ENCODE measurements around the gene SAP30BP. TPM values are rescaled to one million over a fixed set of nuclear protein-coding genes. Genes with fewer than 3 reads are reported as not detected.

Gene SAP30BP
- total RNA-seq, 1 experiment from 2014 or later, result 52.9 TPM

- H3K27me3 ChIP-seq (ENCODE audit: control insufficient read depth, insufficient read depth, low read length), result no peaks in the 10 kb centered on the region
- DNase-seq, result no peak
- peaks cover 9% of the 10 kb centered on the region for H3K36me3 ChIP-seq (replicated peaks; ENCODE audit: control insufficient read depth, insufficient read depth, low read length)
- no peak overlapping the region for H3K4me3 ChIP-seq (ENCODE audit: insufficient read depth, low read depth, low read length)
Measured at GRCh38 chr17:75650874-75651273, 16.3 kb upstream of the SAP30BP start.

- no peak for DNase-seq
- no peak overlapping the region for H3K4me3 ChIP-seq (ENCODE audit: insufficient read depth, low read depth, low read length)
- H3K36me3 ChIP-seq (replicated peaks; ENCODE audit: control insufficient read depth, insufficient read depth, low read length), result peaks cover 12% of the 10 kb centered on the region
- H3K27me3 ChIP-seq (ENCODE audit: control insufficient read depth, insufficient read depth, low read length), result no peaks in the 10 kb centered on the region
Measured at GRCh38 chr17:75652341-75652740, 14.8 kb upstream of the SAP30BP start.

GRCh38 chr17:75652934-75653549 lies 14.1 kb upstream of the SAP30BP start:
- H3K27me3 ChIP-seq (ENCODE audit: control insufficient read depth, insufficient read depth, low read length), result no peaks in the 10 kb centered on the region
- peaks cover 12% of the 10 kb centered on the region for H3K36me3 ChIP-seq (replicated peaks; ENCODE audit: control insufficient read depth, insufficient read depth, low read length)
- peak; percentile 92 for DNase-seq
- no peak overlapping the region for H3K4me3 ChIP-seq (ENCODE audit: insufficient read depth, low read depth, low read length)

- Histone ChIP-seq H3K27me3 (ENCODE audit: control insufficient read depth, insufficient read depth, low read length) (no peaks in the 10 kb centered on the region), H3K36me3 (replicated peaks; ENCODE audit: control insufficient read depth, insufficient read depth, low read length) (peaks cover 13% of the 10 kb centered on the region), H3K4me3 (ENCODE audit: insufficient read depth, low read depth, low read length) (no peak overlapping the region)
- DNase-seq, result no peak
Measured at GRCh38 chr17:75654176-75654575, 13.0 kb upstream of the SAP30BP start.

GRCh38 chr17:75658237-75658636 lies 8.9 kb upstream of the SAP30BP start:
- no peak for DNase-seq
- Histone ChIP-seq H3K4me3 (ENCODE audit: insufficient read depth, low read depth, low read length) (no peak overlapping the region), H3K36me3 (replicated peaks; ENCODE audit: control insufficient read depth, insufficient read depth, low read length) (peaks cover 23% of the 10 kb centered on the region), H3K27me3 (ENCODE audit: control insufficient read depth, insufficient read depth, low read length) (no peaks in the 10 kb centered on the region)

- DNase-seq, result no peak
- H3K27me3 ChIP-seq (ENCODE audit: control insufficient read depth, insufficient read depth, low read length), result no peaks in the 10 kb centered on the region
- no peak overlapping the region for H3K4me3 ChIP-seq (ENCODE audit: insufficient read depth, low read depth, low read length)
- H3K36me3 ChIP-seq (replicated peaks; ENCODE audit: control insufficient read depth, insufficient read depth, low read length), result peaks cover 23% of the 10 kb centered on the region
Measured at GRCh38 chr17:75661531-75661930, 5.6 kb upstream of the SAP30BP start.

GRCh38 chr17:75662511-75662910 lies 4.6 kb upstream of the SAP30BP start:
- DNase-seq, result no peak
- H3K4me3 ChIP-seq (ENCODE audit: insufficient read depth, low read depth, low read length), result no peak overlapping the region
- peaks cover 20% of the 10 kb centered on the region for H3K36me3 ChIP-seq (replicated peaks; ENCODE audit: control insufficient read depth, insufficient read depth, low read length)
- no peaks in the 10 kb centered on the region for H3K27me3 ChIP-seq (ENCODE audit: control insufficient read depth, insufficient read depth, low read length)

GRCh38 chr17:75664099-75664549 lies 3.0 kb upstream of the SAP30BP start:
- H3K36me3 ChIP-seq (replicated peaks; ENCODE audit: control insufficient read depth, insufficient read depth, low read length), result peaks cover 19% of the 10 kb centered on the region
- no peaks in the 10 kb centered on the region for H3K27me3 ChIP-seq (ENCODE audit: control insufficient read depth, insufficient read depth, low read length)
- DNase-seq, result no peak
- no peak overlapping the region for H3K4me3 ChIP-seq (ENCODE audit: insufficient read depth, low read depth, low read length)

- Histone ChIP-seq H3K27me3 (ENCODE audit: control insufficient read depth, insufficient read depth, low read length) (no peaks in the 10 kb centered on the region), H3K36me3 (replicated peaks; ENCODE audit: control insufficient read depth, insufficient read depth, low read length) (peaks cover 20% of the 10 kb centered on the region), H3K4me3 (ENCODE audit: insufficient read depth, low read depth, low read length) (no peak overlapping the region)
- no peak for DNase-seq
Measured at GRCh38 chr17:75665981-75666380, 1.2 kb upstream of the SAP30BP start.

GRCh38 chr17:75667825-75668224 lies 687 bp downstream of the SAP30BP start:
- peaks cover 17% of the 10 kb centered on the region for H3K36me3 ChIP-seq (replicated peaks; ENCODE audit: control insufficient read depth, insufficient read depth, low read length)
- H3K4me3 ChIP-seq (ENCODE audit: insufficient read depth, low read depth, low read length), result peak overlapping the region; percentile 59
- H3K27me3 ChIP-seq (ENCODE audit: control insufficient read depth, insufficient read depth, low read length), result no peaks in the 10 kb centered on the region
- DNase-seq, result no peak

GRCh38 chr17:75668489-75668888 lies 1.4 kb downstream of the SAP30BP start:
- Histone ChIP-seq H3K4me3 (ENCODE audit: insufficient read depth, low read depth, low read length) (no peak overlapping the region), H3K27me3 (ENCODE audit: control insufficient read depth, insufficient read depth, low read length) (no peaks in the 10 kb centered on the region), H3K36me3 (replicated peaks; ENCODE audit: control insufficient read depth, insufficient read depth, low read length) (peaks cover 19% of the 10 kb centered on the region)
- DNase-seq, result no peak

- Histone ChIP-seq H3K4me3 (ENCODE audit: insufficient read depth, low read depth, low read length) (no peak overlapping the region), H3K27me3 (ENCODE audit: control insufficient read depth, insufficient read depth, low read length) (no peaks in the 10 kb centered on the region), H3K36me3 (replicated peaks; ENCODE audit: control insufficient read depth, insufficient read depth, low read length) (peaks cover 20% of the 10 kb centered on the region)
- no peak for DNase-seq
Measured at GRCh38 chr17:75670868-75671267, 3.7 kb downstream of the SAP30BP start.

GRCh38 chr17:75672011-75672410 lies 4.9 kb downstream of the SAP30BP start:
- no peak overlapping the region for H3K4me3 ChIP-seq (ENCODE audit: insufficient read depth, low read depth, low read length)
- no peak for DNase-seq
- peaks cover 22% of the 10 kb centered on the region for H3K36me3 ChIP-seq (replicated peaks; ENCODE audit: control insufficient read depth, insufficient read depth, low read length)
- H3K27me3 ChIP-seq (ENCODE audit: control insufficient read depth, insufficient read depth, low read length), result no peaks in the 10 kb centered on the region

GRCh38 chr17:75673487-75673886 lies 6.3 kb downstream of the SAP30BP start:
- no peak for DNase-seq
- Histone ChIP-seq H3K27me3 (ENCODE audit: control insufficient read depth, insufficient read depth, low read length) (no peaks in the 10 kb centered on the region), H3K36me3 (replicated peaks; ENCODE audit: control insufficient read depth, insufficient read depth, low read length) (peaks cover 22% of the 10 kb centered on the region), H3K4me3 (ENCODE audit: insufficient read depth, low read depth, low read length) (no peak overlapping the region)

GRCh38 chr17:75676461-75676860 lies 9.3 kb downstream of the SAP30BP start:
- no peak for DNase-seq
- Histone ChIP-seq H3K36me3 (replicated peaks; ENCODE audit: control insufficient read depth, insufficient read depth, low read length) (peaks cover 13% of the 10 kb centered on the region), H3K27me3 (ENCODE audit: control insufficient read depth, insufficient read depth, low read length) (no peaks in the 10 kb centered on the region), H3K4me3 (ENCODE audit: insufficient read depth, low read depth, low read length) (no peak overlapping the region)

- no peak for DNase-seq
- no peaks in the 10 kb centered on the region for H3K27me3 ChIP-seq (ENCODE audit: control insufficient read depth, insufficient read depth, low read length)
- peaks cover 3% of the 10 kb centered on the region for H3K36me3 ChIP-seq (replicated peaks; ENCODE audit: control insufficient read depth, insufficient read depth, low read length)
- H3K4me3 ChIP-seq (ENCODE audit: insufficient read depth, low read depth, low read length), result no peak overlapping the region
Measured at GRCh38 chr17:75679706-75680211, 12.6 kb downstream of the SAP30BP start.

Data from H7 (cell line).